HFFc6 (cell line): ENCODE data around the gene ZG16B. TPM values are rescaled to one million over a fixed set of nuclear protein-coding genes. Genes with fewer than 3 reads are reported as not detected.

Experiments used
- DNase-seq: peaks from one replicate; pipeline ENCODE4 v3.0.0-alpha.2; 2018
- H3K27ac Mint-ChIP-seq: 2 replicates; pipeline ENCODE4 v1.8.0; 2020; ENCODE audit warnings: mild to moderate bottlenecking, mixed read lengths
- H3K27me3 Mint-ChIP-seq: 2 replicates; pipeline ENCODE4 v1.8.0; 2021; ENCODE audit warnings: mild to moderate bottlenecking, moderate library complexity, mixed read lengths; ENCODE audit not compliant: insufficient read depth
- H3K36me3 Mint-ChIP-seq: 2 replicates; pipeline ENCODE4 v1.8.0; 2021; ENCODE audit warnings: low read depth, mixed read lengths
- H3K4me1 Mint-ChIP-seq: 2 replicates; pipeline ENCODE4 v1.8.0; 2020; ENCODE audit warnings: low read depth, mixed read lengths
- H3K4me3 Mint-ChIP-seq: 2 replicates; pipeline ENCODE4 v1.8.0; 2020; ENCODE audit warnings: mild to moderate bottlenecking, moderate library complexity, mixed read lengths
- H3K9me3 Mint-ChIP-seq: 2 replicates; pipeline ENCODE4 v1.8.0; 2020; ENCODE audit warnings: mild to moderate bottlenecking, mixed read lengths
- total RNA-seq, 6 experiments: library from RNA; stranded (reverse); fragmentation: NEBNext Ultra II Directional; extraction: Animal tissue kit (Norgen Biotek cat#: 25700); gene quantifications; 2 replicates in 1 of 6; 3 replicates in 5 of 6; pipeline ENCODE4 v1.2.3, GENCODE V29; 2021
- TF ChIP-seq, protein P1 (sequence below): fragments of 200-600 bp; sonication (generic); IDR thresholded peaks from 2 replicates; pipeline ENCODE4 v1.5.0; 2021; ENCODE audit warnings: antibody characterized with exemption, mild to moderate bottlenecking

The ZG16B gene
- total RNA-seq, 6 experiments from 2014 or later = 0.41 to 0.68 (median 0.46) TPM; not detected in 2

DNA sequence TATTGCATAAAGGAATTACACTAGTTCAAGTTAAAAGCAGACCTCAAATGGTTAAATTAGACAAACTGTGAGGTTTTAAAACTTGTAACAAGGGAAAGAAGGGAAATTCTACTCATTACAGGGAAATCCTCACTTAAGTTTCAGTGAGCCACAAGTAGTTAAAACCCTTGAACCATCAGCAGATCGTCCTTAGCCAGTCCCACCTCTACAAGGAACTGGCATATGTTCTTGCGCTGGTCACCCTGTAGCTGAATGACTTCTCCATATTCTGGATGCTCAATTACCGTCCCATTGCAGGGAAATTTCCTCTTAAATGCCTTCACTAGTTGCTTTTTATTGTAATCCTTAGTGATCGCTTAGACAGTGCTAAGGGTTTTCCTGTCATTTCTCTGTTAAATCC, 7.6 kb upstream of the ZG16B start:
- Mint-ChIP-seq H3K4me3 (no peak overlapping the region), H3K36me3 (no peaks in the 10 kb centered on the region), H3K4me1 (no peaks in the 10 kb centered on the region), H3K27me3 (peaks cover 40% of the 10 kb centered on the region), H3K27ac (no peak overlapping the region), H3K9me3 (no peaks in the 10 kb centered on the region)
- TF ChIP-seq, protein P1, sequence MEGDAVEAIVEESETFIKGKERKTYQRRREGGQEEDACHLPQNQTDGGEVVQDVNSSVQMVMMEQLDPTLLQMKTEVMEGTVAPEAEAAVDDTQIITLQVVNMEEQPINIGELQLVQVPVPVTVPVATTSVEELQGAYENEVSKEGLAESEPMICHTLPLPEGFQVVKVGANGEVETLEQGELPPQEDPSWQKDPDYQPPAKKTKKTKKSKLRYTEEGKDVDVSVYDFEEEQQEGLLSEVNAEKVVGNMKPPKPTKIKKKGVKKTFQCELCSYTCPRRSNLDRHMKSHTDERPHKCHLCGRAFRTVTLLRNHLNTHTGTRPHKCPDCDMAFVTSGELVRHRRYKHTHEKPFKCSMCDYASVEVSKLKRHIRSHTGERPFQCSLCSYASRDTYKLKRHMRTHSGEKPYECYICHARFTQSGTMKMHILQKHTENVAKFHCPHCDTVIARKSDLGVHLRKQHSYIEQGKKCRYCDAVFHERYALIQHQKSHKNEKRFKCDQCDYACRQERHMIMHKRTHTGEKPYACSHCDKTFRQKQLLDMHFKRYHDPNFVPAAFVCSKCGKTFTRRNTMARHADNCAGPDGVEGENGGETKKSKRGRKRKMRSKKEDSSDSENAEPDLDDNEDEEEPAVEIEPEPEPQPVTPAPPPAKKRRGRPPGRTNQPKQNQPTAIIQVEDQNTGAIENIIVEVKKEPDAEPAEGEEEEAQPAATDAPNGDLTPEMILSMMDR = no peak
- DNase-seq = no peak

- Mint-ChIP-seq H3K27me3 (peaks cover 42% of the 10 kb centered on the region), H3K4me3 (no peak overlapping the region)
Observed at GRCh38 chr16:2824626-2825025, 5.5 kb upstream of the ZG16B start.

GRCh38 chr16:2825049-2825742, 4.9 kb upstream of the ZG16B start:
- Mint-ChIP-seq H3K27ac (no peak overlapping the region), H3K9me3 (no peaks in the 10 kb centered on the region), H3K27me3 (peaks cover 41% of the 10 kb centered on the region), H3K4me3 (no peak overlapping the region), H3K4me1 (no peaks in the 10 kb centered on the region), H3K36me3 (no peaks in the 10 kb centered on the region)
- DNase-seq = no peak
- TF ChIP-seq, protein P1 = no peak

More at GRCh38 chr16:2824626-2825025, 5.5 kb upstream of the ZG16B start:
- no peaks in the 10 kb centered on the region for H3K9me3 Mint-ChIP-seq
- H3K36me3 Mint-ChIP-seq = no peaks in the 10 kb centered on the region
- H3K27ac Mint-ChIP-seq = no peak overlapping the region
- no peak for DNase-seq
- no peaks in the 10 kb centered on the region for H3K4me1 Mint-ChIP-seq
- TF ChIP-seq, protein P1 = no peak

- TF ChIP-seq, protein P1 = no peak
- Mint-ChIP-seq H3K9me3 (no peaks in the 10 kb centered on the region), H3K4me3 (no peak overlapping the region), H3K4me1 (no peaks in the 10 kb centered on the region), H3K27ac (no peak overlapping the region), H3K27me3 (peaks cover 40% of the 10 kb centered on the region), H3K36me3 (no peaks in the 10 kb centered on the region)
- DNase-seq = no peak
Observed at GRCh38 chr16:2825906-2826305, 4.2 kb upstream of the ZG16B start.

GRCh38 chr16:2826591-2827373, 3.3 kb upstream of the ZG16B start:
- H3K27ac Mint-ChIP-seq = no peak overlapping the region
- TF ChIP-seq, protein P1 = no peak
- no peak for DNase-seq

More at GRCh38 chr16:2826591-2827373, 3.3 kb upstream of the ZG16B start:
- no peak overlapping the region for H3K4me3 Mint-ChIP-seq
- no peaks in the 10 kb centered on the region for H3K36me3 Mint-ChIP-seq
- H3K27me3 Mint-ChIP-seq = peaks cover 41% of the 10 kb centered on the region
- H3K9me3 Mint-ChIP-seq = no peaks in the 10 kb centered on the region
- H3K4me1 Mint-ChIP-seq = no peaks in the 10 kb centered on the region
